ENCODE data around the gene CLDN20.
"Not testable (repeated sequence)": the region's sequence is repeated elsewhere in the genome, so short reads cannot be mapped to it uniquely, and the experiment has no call there.

Gene CLDN20

DNA sequence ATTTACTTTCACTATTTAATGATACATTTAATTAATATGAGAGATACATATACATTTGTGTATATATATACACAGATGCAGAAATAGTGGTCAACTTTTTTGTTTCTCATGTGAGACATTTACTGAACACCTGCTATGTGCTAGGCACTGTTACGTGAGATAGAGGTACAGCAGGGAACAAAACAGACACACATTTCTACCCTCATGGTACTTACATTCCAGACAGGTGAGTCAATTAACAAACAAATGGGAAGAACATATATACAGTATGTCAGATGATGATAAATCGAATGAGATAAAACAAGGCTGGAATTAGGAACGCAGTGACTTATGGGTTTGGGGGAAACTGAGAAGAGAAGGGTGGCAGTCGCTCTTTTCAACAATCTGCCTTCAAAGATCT lies 45.3 kb downstream of the CLDN20 start:
- H3K4me3 ChIP-seq (ENCODE audit: low read length) = no peak overlapping the region
- DNase-seq (ENCODE audit: low read depth) = no peak

GRCh38 chr6:155310596-155310995 lies 46.8 kb downstream of the CLDN20 start:
- H3K4me3 ChIP-seq (ENCODE audit: low read length) = no peak overlapping the region
- peak; percentile 20 for DNase-seq (ENCODE audit: low read depth)
- TF ChIP-seq CTCF (conservative IDR thresholded peaks at IDR 0.05; ENCODE audit: low read length) = no peak

More for the DNA sequence above, 45.3 kb downstream of the CLDN20 start:
- no peak for TF ChIP-seq CTCF (conservative IDR thresholded peaks at IDR 0.05; ENCODE audit: low read length)

DNA sequence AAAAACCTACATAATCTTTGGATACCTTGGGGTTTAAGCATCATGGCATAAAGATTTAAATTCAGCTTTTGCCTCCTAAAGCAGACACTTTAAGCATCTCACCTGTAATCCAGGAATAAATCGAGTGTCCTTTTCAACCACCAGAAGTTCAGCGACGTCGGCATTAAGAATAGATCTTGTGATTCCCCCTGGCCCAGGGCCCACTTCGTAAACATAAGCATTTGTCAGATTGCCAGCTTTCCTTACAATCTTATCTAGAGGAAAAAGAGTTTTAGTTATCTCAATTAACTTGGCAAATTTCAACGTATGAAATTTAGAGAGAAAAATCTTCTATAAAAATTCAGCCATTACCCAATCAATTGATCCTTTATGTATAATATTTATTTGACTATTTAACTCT lies 47.3 kb downstream of the CLDN20 start:
- no peak overlapping the region for H3K4me3 ChIP-seq (ENCODE audit: low read length)
- DNase-seq (ENCODE audit: low read depth) = no peak
- no peak for TF ChIP-seq CTCF (conservative IDR thresholded peaks at IDR 0.05; ENCODE audit: low read length)

DNA sequence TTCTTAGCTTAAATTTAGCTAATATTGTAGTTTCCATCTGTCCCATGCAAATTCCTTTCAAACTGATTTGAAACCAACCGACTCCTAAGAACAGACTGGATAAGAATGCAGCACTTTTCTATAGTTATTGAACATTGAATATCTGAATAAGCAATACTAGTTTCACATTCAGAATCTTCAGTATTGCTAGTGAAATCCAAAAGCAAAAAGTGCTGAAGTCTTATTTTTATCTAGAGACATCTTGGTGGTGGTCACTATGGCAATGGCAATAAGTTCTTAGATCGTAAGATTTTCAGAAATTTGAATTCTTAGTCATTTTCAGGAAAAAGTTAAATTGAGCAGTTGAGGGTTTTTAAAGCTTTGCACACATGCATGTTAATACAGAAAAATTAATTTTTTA lies 47.8 kb downstream of the CLDN20 start:
- no peak overlapping the region for H3K4me3 ChIP-seq (ENCODE audit: low read length)
- no peak for DNase-seq (ENCODE audit: low read depth)
- TF ChIP-seq CTCF (conservative IDR thresholded peaks at IDR 0.05; ENCODE audit: low read length) = no peak

DNA sequence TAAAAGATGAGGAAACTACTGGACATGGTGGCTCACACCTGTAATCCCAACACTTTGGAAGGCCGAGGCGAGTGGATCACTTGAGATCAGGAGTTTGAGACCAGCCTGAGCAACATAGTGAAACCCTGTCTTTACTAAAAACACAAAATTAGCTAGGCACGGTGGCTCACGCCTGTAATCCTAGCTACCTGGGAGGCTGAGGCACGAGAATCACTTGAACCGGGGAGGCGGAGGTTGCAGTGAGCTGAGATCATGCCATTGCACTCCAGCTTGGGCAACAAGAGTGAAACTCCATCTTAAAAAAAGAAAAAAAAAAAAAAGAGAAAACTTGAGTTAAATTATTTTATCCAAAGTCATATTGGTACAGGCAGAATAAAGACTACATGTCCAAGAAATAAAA lies 49.1 kb downstream of the CLDN20 start:
- not testable (repeated sequence) for DNase-seq (ENCODE audit: low read depth); H3K4me3 ChIP-seq (ENCODE audit: low read length)

DNA sequence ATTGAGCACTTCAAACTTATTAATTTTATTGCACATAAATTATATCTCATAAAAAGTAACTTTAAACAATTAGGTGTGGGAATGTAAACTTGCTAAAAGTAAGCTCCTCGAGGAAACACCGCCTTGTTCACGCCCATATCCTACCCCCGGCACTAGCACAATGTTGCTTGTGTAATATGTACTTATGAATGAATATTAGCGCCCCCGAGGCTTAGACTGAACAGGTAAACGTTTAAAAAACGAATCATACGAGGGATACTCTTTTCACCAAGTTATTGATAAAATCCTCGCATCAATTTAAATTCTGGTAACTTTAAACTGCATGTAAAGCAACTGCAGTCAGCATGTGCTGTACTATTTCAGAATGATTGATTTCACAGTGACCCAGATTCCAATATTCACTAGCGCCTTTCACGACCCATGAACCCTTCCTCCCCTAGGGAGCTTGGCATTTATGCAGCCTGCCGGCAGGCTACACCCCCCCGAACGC lies 49.8 kb downstream of the CLDN20 start:
- no peak for TF ChIP-seq CTCF (conservative IDR thresholded peaks at IDR 0.05; ENCODE audit: low read length)
- DNase-seq (ENCODE audit: low read depth) = peak; percentile 7
- H3K4me3 ChIP-seq (ENCODE audit: low read length) = peak overlapping the region; percentile 71

DNA sequence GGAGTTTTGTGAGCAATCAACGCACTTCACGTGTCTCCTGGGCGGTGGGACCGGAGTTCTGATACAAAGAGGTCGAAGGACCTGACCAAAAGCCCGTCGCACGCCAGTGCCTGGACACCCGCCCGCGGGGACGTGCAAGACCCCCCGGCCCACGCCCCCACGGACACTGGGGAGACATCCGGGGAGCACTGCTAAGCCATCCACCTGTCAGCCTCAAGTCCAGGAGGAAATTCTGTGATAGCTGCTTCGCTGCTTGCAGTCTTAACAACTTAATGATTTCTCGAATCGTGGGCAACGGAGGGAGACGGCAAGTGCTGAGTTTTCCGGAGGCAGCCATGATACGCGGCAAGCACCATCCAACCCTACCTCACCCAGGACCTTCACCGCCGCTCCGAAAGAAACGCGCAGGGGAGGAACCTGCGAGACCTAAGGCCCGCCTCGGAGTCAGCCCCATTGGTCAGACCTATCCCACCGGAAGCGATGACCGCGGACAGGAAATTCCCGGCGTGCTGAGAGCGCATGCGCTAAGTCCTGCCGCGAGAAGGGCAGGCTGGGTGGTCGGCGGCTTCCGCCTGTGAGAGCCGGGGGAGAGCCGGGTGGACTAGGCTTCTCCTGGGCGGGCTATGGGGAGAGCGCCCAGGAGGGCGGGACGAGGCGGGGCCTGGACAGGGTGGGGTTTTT lies 50.4 kb downstream of the CLDN20 start, which contains the start of gene TFB1M:
TSS of gene TFB1M (minus strand) at position 393 of the 681 bp plus-strand sequence. CDS start at position 337, 56 bp downstream.
- H3K4me3 ChIP-seq (ENCODE audit: low read length) = peak within 1 kb of the TSS; percentile 71
- TF ChIP-seq CTCF (conservative IDR thresholded peaks at IDR 0.05; ENCODE audit: low read length) = no peak
- peak; percentile 98 for DNase-seq (ENCODE audit: low read depth)
